ENCODE results near the gene MRPS6. TPM values are rescaled to one million over a fixed set of nuclear protein-coding genes. Genes with fewer than 3 reads are reported as not detected.

MRPS6 gene
- total and polyA plus RNA-seq, 2 donors: 21.3 to 81.8 TPM

DNA sequence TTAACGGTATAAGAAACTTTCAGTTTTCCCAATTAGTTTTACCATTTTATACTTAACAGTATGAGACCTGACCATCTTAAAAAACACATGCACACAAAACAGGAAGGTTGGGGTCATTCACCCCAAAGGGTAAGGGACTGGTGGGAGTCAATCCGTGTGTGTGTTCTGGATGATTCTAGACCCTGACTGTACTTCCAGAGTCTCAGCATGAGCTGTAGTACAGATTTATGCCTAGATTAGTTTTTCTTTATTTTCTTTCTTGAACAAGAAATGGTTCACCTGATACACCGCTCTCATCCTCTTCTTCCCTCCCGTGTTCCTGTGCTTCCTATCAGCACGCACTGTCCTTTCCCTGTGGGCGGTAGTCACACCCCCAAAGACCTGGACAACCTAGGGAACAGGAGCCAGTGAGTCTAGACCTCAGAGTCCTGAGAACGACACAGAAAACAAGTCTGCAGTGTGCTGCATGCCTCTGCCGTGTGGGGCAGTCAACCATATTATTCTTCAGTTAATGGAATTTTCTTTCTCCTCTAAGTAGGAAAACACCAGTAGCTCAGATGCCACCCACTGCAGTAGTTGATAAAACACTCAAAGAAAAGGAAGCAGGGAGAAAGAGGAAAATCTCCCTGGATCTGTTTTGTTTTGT lies 38.9 kb upstream of the MRPS6 start:
- no peak overlapping the region for H3K4me3 ChIP-seq (ENCODE audit: low read length in 2 of 2)
- no peaks in the 10 kb centered on the region for H3K27me3 ChIP-seq (ENCODE audit: control insufficient read depth in 2 of 2, insufficient read depth in 1 of 2, low read length in 1 of 2)
- no peaks in the 10 kb centered on the region for H3K36me3 ChIP-seq (ENCODE audit: control insufficient read depth in 2 of 2, insufficient read depth in 2 of 2, low read length in 1 of 2)
- no peak overlapping the region for H3K27ac ChIP-seq (ENCODE audit: low read depth in 1 of 2, low read length in 1 of 2)
- WGBS: 94% methylated on average over 8 of the region's 8 CpGs
- H3K4me1 ChIP-seq (ENCODE audit: control insufficient read depth in 2 of 2, insufficient read depth in 2 of 2, low read length in 2 of 2): no peaks in the 10 kb centered on the region
- DNase-seq (ENCODE audit: low read depth in 6 of 9, low spot score in 9 of 9): no peak
- peaks cover 0 to 3% of the 10 kb centered on the region in 2 donors for H3K9me3 ChIP-seq (ENCODE audit: control insufficient read depth in 2 of 2, insufficient read depth in 1 of 2, low read length in 1 of 2)

DNA sequence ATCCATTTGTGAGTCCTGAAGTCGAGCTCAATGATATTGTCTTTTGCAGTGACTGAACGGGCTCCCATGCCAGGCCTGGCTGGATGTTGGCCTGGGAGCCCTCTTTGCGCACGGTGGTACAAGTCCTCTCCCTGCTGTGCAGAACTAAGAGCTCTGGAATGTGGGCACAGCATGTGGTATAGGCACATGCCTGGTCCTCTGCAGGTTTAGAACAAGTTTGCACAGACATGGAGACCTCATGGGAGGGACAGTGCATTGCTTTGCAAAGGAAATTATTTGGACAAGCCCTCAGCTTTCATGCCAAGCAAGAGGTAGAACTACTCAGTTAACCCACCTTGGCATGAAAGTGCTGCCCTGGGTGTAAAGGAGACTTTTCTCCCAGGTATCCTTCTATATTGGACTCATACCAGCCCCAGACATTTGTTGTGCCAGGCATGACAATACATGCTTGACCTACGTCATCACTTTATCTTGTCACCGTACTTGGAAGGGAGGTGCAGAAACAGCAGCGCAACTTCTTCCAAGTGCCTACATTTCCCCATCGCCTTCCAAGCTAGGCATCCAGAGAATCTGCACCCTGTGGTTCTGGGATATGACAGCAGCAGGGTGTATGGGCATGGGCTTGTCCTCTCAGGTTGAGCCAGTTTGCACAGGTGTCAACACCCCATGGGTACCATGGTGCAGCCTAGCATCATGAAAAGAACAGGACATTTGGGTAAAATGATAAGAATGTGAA lies 37.6 kb upstream of the MRPS6 start:
- DNase-seq (ENCODE audit: low read depth in 6 of 9, low spot score in 9 of 9): no peak
- Histone ChIP-seq H3K9me3 (ENCODE audit: control insufficient read depth in 2 of 2, insufficient read depth in 1 of 2, low read length in 1 of 2) (peaks cover 0 to 3% of the 10 kb centered on the region in 2 donors), H3K4me1 (ENCODE audit: control insufficient read depth in 2 of 2, insufficient read depth in 2 of 2, low read length in 2 of 2) (no peaks in the 10 kb centered on the region), H3K4me3 (ENCODE audit: low read length in 2 of 2) (no peak overlapping the region), H3K27ac (ENCODE audit: low read depth in 1 of 2, low read length in 1 of 2) (no peak overlapping the region), H3K36me3 (ENCODE audit: control insufficient read depth in 2 of 2, insufficient read depth in 2 of 2, low read length in 1 of 2) (no peaks in the 10 kb centered on the region), H3K27me3 (ENCODE audit: control insufficient read depth in 2 of 2, insufficient read depth in 1 of 2, low read length in 1 of 2) (no peaks in the 10 kb centered on the region)
- 97% methylated on average over 8 of the region's 8 CpGs for WGBS

DNA sequence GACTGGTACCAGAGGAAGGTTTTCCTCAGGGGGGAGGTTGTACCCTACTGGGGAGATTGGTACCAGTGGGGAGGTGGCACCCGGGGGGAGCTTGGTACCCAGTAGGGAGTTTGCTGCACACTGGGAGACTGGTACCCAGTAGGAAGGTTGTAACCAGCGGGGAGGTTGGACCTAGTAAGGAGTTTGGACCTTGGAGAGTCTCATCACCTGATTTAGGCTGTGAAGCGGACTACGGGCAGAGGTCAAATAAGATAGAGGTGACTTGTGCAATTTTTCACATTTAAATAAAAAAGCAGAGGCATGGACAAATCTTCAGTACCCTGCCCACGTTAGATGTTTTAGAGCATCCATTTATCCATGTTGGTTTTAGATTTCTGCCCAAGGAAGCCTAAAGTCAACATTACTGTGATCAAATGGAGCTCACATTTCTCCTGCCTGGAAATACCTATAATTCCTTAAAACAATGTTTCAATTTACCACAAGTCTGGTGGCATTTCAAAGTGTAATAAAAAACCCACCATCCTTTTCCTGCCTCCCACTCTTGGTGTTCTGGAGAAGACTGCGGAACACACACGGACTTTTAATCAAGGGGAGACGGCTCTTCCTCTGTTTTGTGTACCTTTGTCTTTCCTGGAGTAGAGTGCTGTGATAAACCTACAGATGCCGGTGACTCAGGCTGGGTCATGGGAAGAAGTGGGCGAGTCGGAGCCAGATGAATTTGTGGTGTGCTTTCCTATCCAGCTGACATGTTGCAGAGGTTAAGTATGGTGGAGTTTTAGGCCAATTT lies 36.2 kb upstream of the MRPS6 start:
- 96% methylated on average over 11 of the region's 11 CpGs for WGBS
- no peak for DNase-seq (ENCODE audit: low read depth in 6 of 9, low spot score in 9 of 9)
- Histone ChIP-seq H3K36me3 (ENCODE audit: control insufficient read depth in 2 of 2, insufficient read depth in 2 of 2, low read length in 1 of 2) (no peaks in the 10 kb centered on the region), H3K27me3 (ENCODE audit: control insufficient read depth in 2 of 2, insufficient read depth in 1 of 2, low read length in 1 of 2) (no peaks in the 10 kb centered on the region), H3K27ac (ENCODE audit: low read depth in 1 of 2, low read length in 1 of 2) (no peak overlapping the region), H3K9me3 (ENCODE audit: control insufficient read depth in 2 of 2, insufficient read depth in 1 of 2, low read length in 1 of 2) (peaks cover 0 to 3% of the 10 kb centered on the region in 2 donors), H3K4me3 (ENCODE audit: low read length in 2 of 2) (no peak overlapping the region), H3K4me1 (ENCODE audit: control insufficient read depth in 2 of 2, insufficient read depth in 2 of 2, low read length in 2 of 2) (no peaks in the 10 kb centered on the region)

DNA sequence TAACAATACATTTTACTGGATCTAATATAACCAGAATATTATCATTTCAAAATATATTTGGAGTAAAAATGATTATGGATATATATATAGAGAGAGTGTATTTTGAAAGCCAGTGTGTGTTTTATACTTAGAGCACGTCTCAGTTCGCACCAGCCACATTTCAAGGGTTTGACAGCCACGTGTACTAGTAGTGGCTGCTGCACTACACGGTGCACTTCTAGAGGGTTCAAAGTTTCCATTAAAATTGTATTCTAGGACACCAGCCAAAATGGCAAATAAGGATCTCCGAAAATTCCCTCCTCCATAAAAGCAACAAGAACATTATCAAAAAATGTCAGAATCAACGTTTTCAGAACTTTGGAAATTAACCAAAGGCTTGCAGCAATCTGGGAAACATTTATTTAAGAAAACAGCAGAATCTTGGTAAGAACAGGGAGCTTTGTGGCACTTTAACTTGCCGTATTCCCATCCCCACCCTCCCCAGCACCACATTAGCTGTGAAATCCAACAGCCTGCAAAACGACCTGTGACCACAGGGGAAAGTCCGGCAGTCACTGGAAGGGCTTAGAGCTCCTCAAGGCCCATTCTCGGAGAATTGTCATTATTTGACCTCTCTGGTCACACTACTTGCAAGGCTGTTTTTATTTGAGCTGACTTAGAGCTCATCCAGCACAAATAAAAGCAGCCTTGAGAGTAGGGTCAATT lies 33.5 kb upstream of the MRPS6 start:
- Histone ChIP-seq H3K36me3 (ENCODE audit: control insufficient read depth in 2 of 2, insufficient read depth in 2 of 2, low read length in 1 of 2) (no peaks in the 10 kb centered on the region), H3K4me3 (ENCODE audit: low read length in 2 of 2) (no peak overlapping the region), H3K9me3 (ENCODE audit: control insufficient read depth in 2 of 2, insufficient read depth in 1 of 2, low read length in 1 of 2) (peaks cover 0 to 3% of the 10 kb centered on the region in 2 donors), H3K27ac (ENCODE audit: low read depth in 1 of 2, low read length in 1 of 2) (no peak overlapping the region), H3K4me1 (ENCODE audit: control insufficient read depth in 2 of 2, insufficient read depth in 2 of 2, low read length in 2 of 2) (no peaks in the 10 kb centered on the region), H3K27me3 (ENCODE audit: control insufficient read depth in 2 of 2, insufficient read depth in 1 of 2, low read length in 1 of 2) (no peaks in the 10 kb centered on the region)
- DNase-seq (ENCODE audit: low read depth in 6 of 9, low spot score in 9 of 9): no peak
- WGBS: 84% methylated on average over 10 of the region's 10 CpGs

DNA sequence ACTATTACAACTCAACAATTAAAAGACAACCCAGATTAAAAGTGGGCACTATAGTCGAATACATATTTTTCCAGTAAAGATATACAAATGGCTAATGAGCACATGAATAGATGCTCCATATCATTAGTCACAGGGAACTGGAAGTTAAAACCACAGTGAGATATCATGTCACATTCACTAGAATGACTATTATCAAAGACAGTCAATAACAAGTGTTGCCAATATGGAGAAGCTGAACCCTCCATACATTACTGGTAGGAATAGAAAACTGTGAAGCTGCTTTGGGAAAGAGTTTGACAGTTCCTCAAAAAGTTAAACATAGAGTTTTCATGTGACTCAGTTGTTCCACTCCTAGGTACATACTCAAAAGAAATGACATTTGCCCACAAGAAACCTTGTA lies 30.6 kb upstream of the MRPS6 start:
- 97% methylated on average over 1 of the region's 1 CpG for WGBS
- no peaks in the 10 kb centered on the region for H3K4me1 ChIP-seq (ENCODE audit: control insufficient read depth in 2 of 2, insufficient read depth in 2 of 2, low read length in 2 of 2)
- no peak for DNase-seq (ENCODE audit: low read depth in 6 of 9, low spot score in 9 of 9)
- H3K36me3 ChIP-seq (ENCODE audit: control insufficient read depth in 2 of 2, insufficient read depth in 2 of 2, low read length in 1 of 2): no peaks in the 10 kb centered on the region
- H3K4me3 ChIP-seq (ENCODE audit: low read length in 2 of 2): no peak overlapping the region
- no peaks in the 10 kb centered on the region for H3K27me3 ChIP-seq (ENCODE audit: control insufficient read depth in 2 of 2, insufficient read depth in 1 of 2, low read length in 1 of 2)
- no peaks in the 10 kb centered on the region for H3K9me3 ChIP-seq (ENCODE audit: control insufficient read depth in 2 of 2, insufficient read depth in 1 of 2, low read length in 1 of 2)
- H3K27ac ChIP-seq (ENCODE audit: low read depth in 1 of 2, low read length in 1 of 2): no peak overlapping the region

DNA sequence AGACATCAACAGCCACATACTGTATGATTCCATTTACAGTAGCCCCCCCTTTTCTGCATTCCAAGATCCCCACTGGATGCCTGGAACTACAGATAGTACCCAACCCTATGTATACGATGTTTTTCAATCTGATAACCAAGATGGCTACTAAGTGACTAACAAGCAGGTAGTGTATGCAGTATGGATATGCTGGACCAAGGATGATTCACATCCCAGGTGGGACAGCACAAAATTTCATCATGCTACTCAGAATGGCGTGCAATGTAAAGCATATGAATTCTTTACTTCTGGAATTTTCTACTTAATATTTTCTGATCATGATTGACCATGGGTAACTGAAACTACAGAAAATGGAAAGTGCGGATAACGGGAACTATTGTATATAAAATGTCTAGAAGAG lies 30.0 kb upstream of the MRPS6 start:
- H3K4me3 ChIP-seq (ENCODE audit: low read length in 2 of 2): no peak overlapping the region
- no peak overlapping the region for H3K27ac ChIP-seq (ENCODE audit: low read depth in 1 of 2, low read length in 1 of 2)
- 97% methylated on average over 4 of the region's 4 CpGs for WGBS
- DNase-seq (ENCODE audit: low read depth in 6 of 9, low spot score in 9 of 9): no peak
- no peaks in the 10 kb centered on the region for H3K36me3 ChIP-seq (ENCODE audit: control insufficient read depth in 2 of 2, insufficient read depth in 2 of 2, low read length in 1 of 2)
- no peaks in the 10 kb centered on the region for H3K27me3 ChIP-seq (ENCODE audit: control insufficient read depth in 2 of 2, insufficient read depth in 1 of 2, low read length in 1 of 2)
- H3K4me1 ChIP-seq (ENCODE audit: control insufficient read depth in 2 of 2, insufficient read depth in 2 of 2, low read length in 2 of 2): no peaks in the 10 kb centered on the region
- no peaks in the 10 kb centered on the region for H3K9me3 ChIP-seq (ENCODE audit: control insufficient read depth in 2 of 2, insufficient read depth in 1 of 2, low read length in 1 of 2)

DNA sequence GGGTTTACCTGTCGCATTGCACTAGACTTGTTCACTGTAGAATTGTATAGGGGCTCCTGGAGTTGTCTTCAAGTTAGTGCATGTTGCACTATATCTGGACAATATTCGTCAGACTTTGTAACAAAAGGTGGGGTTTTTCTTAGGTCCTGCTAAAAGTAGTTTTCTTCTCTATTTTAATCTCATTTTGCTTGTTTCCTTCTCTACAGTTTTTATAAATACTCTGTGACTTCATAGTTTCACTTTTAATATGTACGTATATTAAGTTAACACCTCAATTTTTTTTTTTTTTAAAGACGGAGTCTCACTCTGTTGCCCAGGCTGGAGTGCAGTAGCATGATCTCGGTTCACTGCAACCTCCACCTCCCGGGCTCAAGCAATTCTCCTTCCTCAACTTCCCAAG lies 26.5 kb upstream of the MRPS6 start:
- no peaks in the 10 kb centered on the region for H3K4me1 ChIP-seq (ENCODE audit: control insufficient read depth in 2 of 2, insufficient read depth in 2 of 2, low read length in 2 of 2)
- 91% methylated on average over 6 of the region's 6 CpGs for WGBS
- H3K27ac ChIP-seq (ENCODE audit: low read depth in 1 of 2, low read length in 1 of 2): no peak overlapping the region
- H3K4me3 ChIP-seq (ENCODE audit: low read length in 2 of 2): no peak overlapping the region
- no peak for DNase-seq (ENCODE audit: low read depth in 6 of 9, low spot score in 9 of 9)
- no peaks in the 10 kb centered on the region for H3K36me3 ChIP-seq (ENCODE audit: control insufficient read depth in 2 of 2, insufficient read depth in 2 of 2, low read length in 1 of 2)
- no peaks in the 10 kb centered on the region for H3K9me3 ChIP-seq (ENCODE audit: control insufficient read depth in 2 of 2, insufficient read depth in 1 of 2, low read length in 1 of 2)
- no peaks in the 10 kb centered on the region for H3K27me3 ChIP-seq (ENCODE audit: control insufficient read depth in 2 of 2, insufficient read depth in 1 of 2, low read length in 1 of 2)

DNA sequence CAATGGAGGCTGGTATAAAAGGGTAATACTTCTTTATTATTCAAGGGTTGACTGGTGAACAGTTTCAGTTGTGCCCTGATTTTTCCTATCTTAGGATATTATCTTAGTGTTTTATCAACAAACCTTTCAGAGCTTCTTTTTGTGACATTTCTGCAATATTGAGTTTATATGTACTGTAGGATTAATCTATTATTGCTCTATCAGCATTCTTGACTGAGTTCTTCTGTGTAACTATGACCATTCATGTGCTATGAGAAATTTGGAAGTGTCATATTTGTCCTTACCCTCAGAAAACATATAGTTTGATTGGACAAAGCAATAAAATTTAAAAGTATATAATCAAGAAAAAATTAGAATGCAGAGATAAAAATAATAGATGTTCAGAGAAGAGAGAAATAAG lies 25.5 kb upstream of the MRPS6 start:
- H3K27me3 ChIP-seq (ENCODE audit: control insufficient read depth in 2 of 2, insufficient read depth in 1 of 2, low read length in 1 of 2): no peaks in the 10 kb centered on the region
- no peak for DNase-seq (ENCODE audit: low read depth in 6 of 9, low spot score in 9 of 9)
- no peak overlapping the region for H3K4me3 ChIP-seq (ENCODE audit: low read length in 2 of 2)
- no peak overlapping the region for H3K27ac ChIP-seq (ENCODE audit: low read depth in 1 of 2, low read length in 1 of 2)
- no peaks in the 10 kb centered on the region for H3K9me3 ChIP-seq (ENCODE audit: control insufficient read depth in 2 of 2, insufficient read depth in 1 of 2, low read length in 1 of 2)
- H3K36me3 ChIP-seq (ENCODE audit: control insufficient read depth in 2 of 2, insufficient read depth in 2 of 2, low read length in 1 of 2): no peaks in the 10 kb centered on the region
- H3K4me1 ChIP-seq (ENCODE audit: control insufficient read depth in 2 of 2, insufficient read depth in 2 of 2, low read length in 2 of 2): no peaks in the 10 kb centered on the region

DNA sequence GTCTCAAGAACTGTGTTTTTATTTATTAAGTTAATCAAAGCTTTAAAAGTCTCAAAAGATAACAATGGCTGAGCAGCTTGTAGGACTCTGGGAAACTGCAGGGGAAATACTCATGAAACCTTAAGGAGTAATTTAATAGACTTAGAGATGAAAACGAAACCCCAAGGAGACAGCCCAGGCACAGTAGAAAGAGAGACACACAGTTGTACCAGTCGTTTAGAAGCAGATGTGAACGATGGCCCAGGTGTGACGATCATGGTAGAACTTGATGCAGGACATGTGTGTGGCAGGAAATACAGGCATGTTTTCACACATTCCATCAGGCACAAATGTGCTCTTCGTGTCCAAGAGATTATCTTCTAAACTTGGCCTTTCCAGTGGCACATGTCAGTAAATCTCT lies 21.2 kb upstream of the MRPS6 start:
- Histone ChIP-seq H3K36me3 (ENCODE audit: control insufficient read depth in 2 of 2, insufficient read depth in 2 of 2, low read length in 1 of 2) (no peaks in the 10 kb centered on the region), H3K4me3 (ENCODE audit: low read length in 2 of 2) (no peak overlapping the region), H3K4me1 (ENCODE audit: control insufficient read depth in 2 of 2, insufficient read depth in 2 of 2, low read length in 2 of 2) (no peaks in the 10 kb centered on the region), H3K9me3 (ENCODE audit: control insufficient read depth in 2 of 2, insufficient read depth in 1 of 2, low read length in 1 of 2) (no peaks in the 10 kb centered on the region), H3K27ac (ENCODE audit: low read depth in 1 of 2, low read length in 1 of 2) (no peak overlapping the region), H3K27me3 (ENCODE audit: control insufficient read depth in 2 of 2, insufficient read depth in 1 of 2, low read length in 1 of 2) (no peaks in the 10 kb centered on the region)
- 93% methylated on average over 5 of the region's 5 CpGs for WGBS
- DNase-seq (ENCODE audit: low read depth in 6 of 9, low spot score in 9 of 9): no peak

Data from thymus (tissue), 11 donors.